ENCODE measurements around the gene IFIT2. TPM values are rescaled to one million over a fixed set of nuclear protein-coding genes. Genes with fewer than 3 reads are reported as not detected.

Gene IFIT2
- total and polyA plus RNA-seq, 2 experiments from 2014 or later: 0.10 TPM; not detected in 1

- Mint-ChIP-seq H3K27me3 (ENCODE audit: insufficient read depth, low read depth, poor library complexity) (peaks cover 5% of the 10 kb centered on the region), H3K9me3 (peaks cover 8% of the 10 kb centered on the region; the same call in 2 of the 3 replicates), H3K36me3 (ENCODE audit: low read depth) (no peaks in the 10 kb centered on the region), H3K4me1 (peaks cover 5% of the 10 kb centered on the region; the same call in 2 of the 3 replicates), H3K4me3 (no peak overlapping the region), H3K27ac (no peak overlapping the region)
- no peaks in the 10 kb centered on the region for H3K9me2 ChIP-seq (ENCODE audit: insufficient read depth)
- no peak overlapping the region for H3K27ac ChIP-seq (ENCODE audit: low read depth)
- H3K4me1 ChIP-seq (ENCODE audit: insufficient read depth): 0 out of 2 replicates have a peak, but pooled peaks cover 5% of the 10 kb centered on the region
- no peaks in the 10 kb centered on the region for H3K27me3 ChIP-seq (ENCODE audit: insufficient read depth)
- H3K4me3 ChIP-seq: no peak overlapping the region
- no peak for DNase-seq (ENCODE audit: low spot score)
- TF ChIP-seq POLR2AphosphoS5 (IDR thresholded peaks at IDR 0.05; ENCODE audit: low read depth): no peak
- TF ChIP-seq, protein P1, sequence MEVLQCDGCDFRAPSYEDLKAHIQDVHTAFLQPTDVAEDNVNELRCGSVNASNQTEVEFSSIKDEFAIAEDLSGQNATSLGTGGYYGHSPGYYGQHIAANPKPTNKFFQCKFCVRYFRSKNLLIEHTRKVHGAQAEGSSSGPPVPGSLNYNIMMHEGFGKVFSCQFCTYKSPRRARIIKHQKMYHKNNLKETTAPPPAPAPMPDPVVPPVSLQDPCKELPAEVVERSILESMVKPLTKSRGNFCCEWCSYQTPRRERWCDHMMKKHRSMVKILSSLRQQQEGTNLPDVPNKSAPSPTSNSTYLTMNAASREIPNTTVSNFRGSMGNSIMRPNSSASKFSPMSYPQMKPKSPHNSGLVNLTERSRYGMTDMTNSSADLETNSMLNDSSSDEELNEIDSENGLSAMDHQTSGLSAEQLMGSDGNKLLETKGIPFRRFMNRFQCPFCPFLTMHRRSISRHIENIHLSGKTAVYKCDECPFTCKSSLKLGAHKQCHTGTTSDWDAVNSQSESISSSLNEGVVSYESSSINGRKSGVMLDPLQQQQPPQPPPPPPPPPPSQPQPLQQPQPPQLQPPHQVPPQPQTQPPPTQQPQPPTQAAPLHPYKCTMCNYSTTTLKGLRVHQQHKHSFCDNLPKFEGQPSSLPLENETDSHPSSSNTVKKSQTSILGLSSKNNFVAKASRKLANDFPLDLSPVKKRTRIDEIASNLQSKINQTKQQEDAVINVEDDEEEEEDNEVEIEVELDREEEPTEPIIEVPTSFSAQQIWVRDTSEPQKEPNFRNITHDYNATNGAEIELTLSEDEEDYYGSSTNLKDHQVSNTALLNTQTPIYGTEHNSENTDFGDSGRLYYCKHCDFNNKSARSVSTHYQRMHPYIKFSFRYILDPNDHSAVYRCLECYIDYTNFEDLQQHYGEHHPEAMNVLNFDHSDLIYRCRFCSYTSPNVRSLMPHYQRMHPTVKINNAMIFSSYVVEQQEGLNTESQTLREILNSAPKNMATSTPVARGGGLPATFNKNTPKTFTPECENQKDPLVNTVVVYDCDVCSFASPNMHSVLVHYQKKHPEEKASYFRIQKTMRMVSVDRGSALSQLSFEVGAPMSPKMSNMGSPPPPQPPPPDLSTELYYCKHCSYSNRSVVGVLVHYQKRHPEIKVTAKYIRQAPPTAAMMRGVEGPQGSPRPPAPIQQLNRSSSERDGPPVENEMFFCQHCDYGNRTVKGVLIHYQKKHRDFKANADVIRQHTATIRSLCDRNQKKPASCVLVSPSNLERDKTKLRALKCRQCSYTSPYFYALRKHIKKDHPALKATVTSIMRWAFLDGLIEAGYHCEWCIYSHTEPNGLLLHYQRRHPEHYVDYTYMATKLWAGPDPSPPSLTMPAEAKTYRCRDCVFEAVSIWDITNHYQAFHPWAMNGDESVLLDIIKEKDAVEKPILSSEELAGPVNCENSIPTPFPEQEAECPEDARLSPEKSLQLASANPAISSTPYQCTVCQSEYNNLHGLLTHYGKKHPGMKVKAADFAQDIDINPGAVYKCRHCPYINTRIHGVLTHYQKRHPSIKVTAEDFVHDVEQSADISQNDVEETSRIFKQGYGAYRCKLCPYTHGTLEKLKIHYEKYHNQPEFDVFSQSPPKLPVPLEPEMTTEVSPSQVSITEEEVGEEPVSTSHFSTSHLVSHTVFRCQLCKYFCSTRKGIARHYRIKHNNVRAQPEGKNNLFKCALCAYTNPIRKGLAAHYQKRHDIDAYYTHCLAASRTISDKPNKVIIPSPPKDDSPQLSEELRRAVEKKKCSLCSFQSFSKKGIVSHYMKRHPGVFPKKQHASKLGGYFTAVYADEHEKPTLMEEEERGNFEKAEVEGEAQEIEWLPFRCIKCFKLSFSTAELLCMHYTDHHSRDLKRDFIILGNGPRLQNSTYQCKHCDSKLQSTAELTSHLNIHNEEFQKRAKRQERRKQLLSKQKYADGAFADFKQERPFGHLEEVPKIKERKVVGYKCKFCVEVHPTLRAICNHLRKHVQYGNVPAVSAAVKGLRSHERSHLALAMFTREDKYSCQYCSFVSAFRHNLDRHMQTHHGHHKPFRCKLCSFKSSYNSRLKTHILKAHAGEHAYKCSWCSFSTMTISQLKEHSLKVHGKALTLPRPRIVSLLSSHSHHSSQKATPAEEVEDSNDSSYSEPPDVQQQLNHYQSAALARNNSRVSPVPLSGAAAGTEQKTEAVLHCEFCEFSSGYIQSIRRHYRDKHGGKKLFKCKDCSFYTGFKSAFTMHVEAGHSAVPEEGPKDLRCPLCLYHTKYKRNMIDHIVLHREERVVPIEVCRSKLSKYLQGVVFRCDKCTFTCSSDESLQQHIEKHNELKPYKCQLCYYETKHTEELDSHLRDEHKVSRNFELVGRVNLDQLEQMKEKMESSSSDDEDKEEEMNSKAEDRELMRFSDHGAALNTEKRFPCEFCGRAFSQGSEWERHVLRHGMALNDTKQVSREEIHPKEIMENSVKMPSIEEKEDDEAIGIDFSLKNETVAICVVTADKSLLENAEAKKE (CRISPR knock-in tag; IDR thresholded peaks at IDR 0.05): no peak
- H3K36me3 ChIP-seq (ENCODE audit: insufficient read depth): no peaks in the 10 kb centered on the region
- ATAC-seq: no peak
- no peaks in the 10 kb centered on the region for H3K79me2 ChIP-seq (replicated peaks; ENCODE audit: insufficient read depth)
- H4K20me1 ChIP-seq (replicated peaks; ENCODE audit: insufficient read depth): no peaks in the 10 kb centered on the region
- no peak overlapping the region for H3K4me2 ChIP-seq
- no peaks in the 10 kb centered on the region for H3F3A ChIP-seq (replicated peaks; ENCODE audit: low read depth)
- H2AFZ ChIP-seq: no peak overlapping the region
Observed at GRCh38 chr10:89312973-89313372, 11.1 kb downstream of the IFIT2 start.

- no peak overlapping the region for H3K4me3 ChIP-seq
- H2AFZ ChIP-seq: no peak overlapping the region
- Mint-ChIP-seq H3K4me3 (no peak overlapping the region), H3K27ac (no peak overlapping the region), H3K9me3 (peaks cover 8% of the 10 kb centered on the region; the same call in 2 of the 3 replicates), H3K27me3 (ENCODE audit: insufficient read depth, low read depth, poor library complexity) (peaks cover 5% of the 10 kb centered on the region), H3K4me1 (peaks cover 5% of the 10 kb centered on the region; the same call in 2 of the 3 replicates), H3K36me3 (ENCODE audit: low read depth) (no peaks in the 10 kb centered on the region)
- H3K4me2 ChIP-seq: no peak overlapping the region
- H3K4me1 ChIP-seq (ENCODE audit: insufficient read depth): 0 out of 2 replicates have a peak, but pooled peaks cover 5% of the 10 kb centered on the region
- H4K20me1 ChIP-seq (replicated peaks; ENCODE audit: insufficient read depth): no peaks in the 10 kb centered on the region
- no peaks in the 10 kb centered on the region for H3K79me2 ChIP-seq (replicated peaks; ENCODE audit: insufficient read depth)
- ATAC-seq (no peak), DNase-seq (ENCODE audit: low spot score) (no peak)
- H3K9me2 ChIP-seq (ENCODE audit: insufficient read depth): no peaks in the 10 kb centered on the region
- no peaks in the 10 kb centered on the region for H3F3A ChIP-seq (replicated peaks; ENCODE audit: low read depth)
- H3K27ac ChIP-seq (ENCODE audit: low read depth): no peak overlapping the region
- no peaks in the 10 kb centered on the region for H3K36me3 ChIP-seq (ENCODE audit: insufficient read depth)
- H3K27me3 ChIP-seq (ENCODE audit: insufficient read depth): no peaks in the 10 kb centered on the region
- TF ChIP-seq, protein P1 (CRISPR knock-in tag; IDR thresholded peaks at IDR 0.05): no peak
Observed at GRCh38 chr10:89314676-89315075, 12.8 kb downstream of the IFIT2 start.

Data from GM23338 (cell line).